SU-DHL-6 (cell line): Measurements from ENCODE around the gene SH3GLB1.

Experiments used
- H2AFZ ChIP-seq: fragments of 200-600 bp; sonication (generic); 2 replicates; pipeline ENCODE4 v1.6.1; 2014; ENCODE audit warnings: low read depth, mild to moderate bottlenecking, moderate library complexity, mixed read lengths, antibody characterized with exemption, low read length; ENCODE audit not compliant: severe bottlenecking
- H3F3A ChIP-seq: fragments of 200-600 bp; shearing (Covaris generic); 2 replicates; pipeline ENCODE4 v1.6.0; 2016; ENCODE audit warnings: antibody characterized with exemption, mild to moderate bottlenecking; ENCODE audit not compliant: insufficient read depth
- H3K27ac ChIP-seq: fragments of 200-600 bp; sonication (generic); 2 replicates; pipeline ENCODE4 v1.5.1; 2016; ENCODE audit warnings: low read depth, mild to moderate bottlenecking, low read length, moderate library complexity, mixed read lengths
- H3K27me3 ChIP-seq: fragments of 200-600 bp; sonication (generic), shearing (Covaris generic); 2 replicates; pipeline ENCODE4 v1.6.0; 2014; ENCODE audit warnings: mild to moderate bottlenecking, low read length
- H3K36me3 ChIP-seq: fragments of 200-600 bp; sonication (generic); 2 replicates; pipeline ENCODE4 v1.6.1; 2014; ENCODE audit warnings: mild to moderate bottlenecking, low read length, mixed read lengths
- H3K4me2 ChIP-seq: fragments of 300-600, 200-600 bp; shearing (Covaris generic), sonication (generic); 2 replicates; pipeline ENCODE4 v1.6.0; 2014; ENCODE audit warnings: low read length, low read depth, mild to moderate bottlenecking; ENCODE audit not compliant: poor library complexity, severe bottlenecking
- H3K4me3 ChIP-seq: fragments of 200-600 bp; sonication (generic); 2 replicates; pipeline ENCODE4 v1.5.1; 2014; ENCODE audit warnings: antibody characterized with exemption, low read length, mild to moderate bottlenecking, mixed read lengths; ENCODE audit not compliant: insufficient read depth, poor library complexity, severe bottlenecking
- H3K79me2 ChIP-seq: fragments of 200-600 bp; sonication (generic); 2 replicates; pipeline ENCODE4 v1.6.1; 2014; ENCODE audit warnings: mild to moderate bottlenecking, low read length, moderate library complexity; ENCODE audit not compliant: insufficient read depth
- H3K9ac ChIP-seq: fragments of 200-600 bp; sonication (generic); 2 replicates; pipeline ENCODE4 v1.7.0; 2014; ENCODE audit warnings: mild to moderate bottlenecking, low read length
- H3K9me2 ChIP-seq: fragments of 200-600 bp; sonication (generic); replicated peaks from 2 replicates; pipeline ENCODE4 v1.6.1; 2014; ENCODE audit warnings: low read length; ENCODE audit not compliant: insufficient read depth
- H3K9me3 ChIP-seq: fragments of 200-600 bp; sonication (generic); 2 replicates; pipeline ENCODE4 v1.6.1; 2014; ENCODE audit warnings: low read length, mixed read lengths; ENCODE audit not compliant: insufficient read depth
- H4K20me1 ChIP-seq: fragments of 200-600 bp; sonication (generic); 2 replicates; pipeline ENCODE4 v1.6.1; 2014; ENCODE audit warnings: low read depth, mild to moderate bottlenecking, antibody characterized with exemption, low read length, moderate library complexity, mixed read lengths
- CTCF ChIP-seq: fragments of 200-600 bp; sonication (generic); IDR thresholded peaks from one replicate; pipeline ENCODE4 v1.5.1; 2017; ENCODE audit warnings: antibody characterized with exemption, mild to moderate bottlenecking, low read length, moderate library complexity; ENCODE audit not compliant: insufficient read depth, poor library complexity, severe bottlenecking
- EZH2phosphoT487 ChIP-seq: fragments of 200-600 bp; sonication (generic), shearing (Covaris generic); conservative IDR thresholded peaks from 2 replicates; pipeline ENCODE4 v1.6.1; 2018; ENCODE audit warnings: mild to moderate bottlenecking, antibody characterized with exemption, low read length, moderate library complexity, mixed read lengths

SH3GLB1 gene

GRCh38 chr1:86754265-86754974 is 50.0 kb downstream of the SH3GLB1 start:
- TF ChIP-seq EZH2phosphoT487 (no peak), CTCF (no peak)
- H2AFZ ChIP-seq: no peak overlapping the region

GRCh38 chr1:86756062-86756406 is 51.7 kb downstream of the SH3GLB1 start:
- Histone ChIP-seq H3K27ac (peak overlapping the region; percentile 24; the same call in 1 of the 2 replicates), H3K4me2 (peak overlapping the region; percentile 45), H3K4me3 (no peak overlapping the region)

More at GRCh38 chr1:86754265-86754974, 50.0 kb downstream of the SH3GLB1 start:
- Histone ChIP-seq H3K27ac (no peak overlapping the region), H3K9ac (no peak overlapping the region), H3K27me3 (no peaks in the 10 kb centered on the region), H3K79me2 (no peaks in the 10 kb centered on the region), H3K9me2 (no peaks in the 10 kb centered on the region), H3K36me3 (no peaks in the 10 kb centered on the region), H4K20me1 (no peaks in the 10 kb centered on the region), H3K9me3 (no peaks in the 10 kb centered on the region), H3K4me2 (no peak overlapping the region), H3K4me3 (no peak overlapping the region), H3F3A (peaks cover 9% of the 10 kb centered on the region; the same call in 1 of the 2 replicates)

GRCh38 chr1:86757272-86757984 is 53.1 kb downstream of the SH3GLB1 start:
- H3K9me2 ChIP-seq: no peaks in the 10 kb centered on the region
- no peak overlapping the region for H3K4me3 ChIP-seq
- H3K27me3 ChIP-seq: no peaks in the 10 kb centered on the region
- H3K9me3 ChIP-seq: no peaks in the 10 kb centered on the region
- TF ChIP-seq CTCF (no peak), EZH2phosphoT487 (no peak)
- H3F3A ChIP-seq: peaks cover 9% of the 10 kb centered on the region; the same call in 1 of the 2 replicates
- no peaks in the 10 kb centered on the region for H4K20me1 ChIP-seq
- H3K9ac ChIP-seq: no peak overlapping the region
- H3K36me3 ChIP-seq: no peaks in the 10 kb centered on the region
- H3K27ac ChIP-seq: no peak overlapping the region
- H2AFZ ChIP-seq: no peak overlapping the region
- no peak overlapping the region for H3K4me2 ChIP-seq
- H3K79me2 ChIP-seq: no peaks in the 10 kb centered on the region

More at GRCh38 chr1:86756062-86756406, 51.7 kb downstream of the SH3GLB1 start:
- TF ChIP-seq EZH2phosphoT487 (no peak), CTCF (no peak)
- H2AFZ ChIP-seq: no peak overlapping the region
- H3K9me3 ChIP-seq: no peaks in the 10 kb centered on the region
- H4K20me1 ChIP-seq: no peaks in the 10 kb centered on the region
- H3K79me2 ChIP-seq: no peaks in the 10 kb centered on the region
- no peaks in the 10 kb centered on the region for H3K27me3 ChIP-seq
- no peak overlapping the region for H3K9ac ChIP-seq
- no peaks in the 10 kb centered on the region for H3K9me2 ChIP-seq
- H3K36me3 ChIP-seq: no peaks in the 10 kb centered on the region
- peaks cover 9% of the 10 kb centered on the region; the same call in 1 of the 2 replicates for H3F3A ChIP-seq
